Hepatocyte (in vitro differentiated cells): Measurements from ENCODE around the gene CAMK2N2. TPM values are rescaled to one million over a fixed set of nuclear protein-coding genes. Genes with fewer than 3 reads are reported as not detected.

Source experiments
- DNase-seq: peaks from one replicate; pipeline ENCODE4 v3.0.0-alpha.2; 2016; ENCODE audit warnings: low spot score
- H2AFZ ChIP-seq: fragments of 200-600 bp; sonication (generic); 2 replicates; pipeline ENCODE4 v1.6.0; 2016; ENCODE audit warnings: antibody characterized with exemption, mild to moderate bottlenecking
- H3K27ac ChIP-seq: fragments of 200-600 bp; sonication (generic); 2 replicates; pipeline ENCODE4 v1.5.1; 2016; ENCODE audit warnings: mild to moderate bottlenecking
- H3K27me3 ChIP-seq: fragments of 200-600 bp; sonication (generic); 2 replicates; pipeline ENCODE4 v1.6.1; 2016
- H3K36me3 ChIP-seq: fragments of 200-600 bp; sonication (generic); replicated peaks from 2 replicates; pipeline ENCODE4 v1.5.1; 2016; ENCODE audit warnings: low read depth; ENCODE audit not compliant: insufficient read depth
- H3K4me1 ChIP-seq: fragments of 200-600 bp; sonication (generic); 2 replicates; pipeline ENCODE4 v1.5.1; 2016; ENCODE audit warnings: mild to moderate bottlenecking, moderate library complexity; ENCODE audit not compliant: insufficient read depth
- H3K4me2 ChIP-seq: fragments of 200-600 bp; sonication (generic); 2 replicates; pipeline ENCODE4 v1.6.0; 2016
- H3K4me3 ChIP-seq: fragments of 200-600 bp; sonication (generic); 2 replicates; pipeline ENCODE4 v1.5.1; 2016; ENCODE audit warnings: mild to moderate bottlenecking
- H3K79me2 ChIP-seq: fragments of 200-600 bp; sonication (generic); 2 replicates; pipeline ENCODE4 v1.6.0; 2017; ENCODE audit warnings: mild to moderate bottlenecking
- H3K9me2 ChIP-seq: fragments of 200-600 bp; sonication (generic); replicated peaks from 2 replicates; pipeline ENCODE4 v1.6.0; 2017; ENCODE audit warnings: mild to moderate bottlenecking; ENCODE audit not compliant: insufficient read depth
- H3K9me3 ChIP-seq: fragments of 200-600 bp; sonication (generic); 2 replicates; pipeline ENCODE4 v1.5.1; 2016; ENCODE audit warnings: low read depth, mild to moderate bottlenecking
- H4K20me1 ChIP-seq: fragments of 200-600 bp; sonication (generic); 2 replicates; pipeline ENCODE4 v1.6.0; 2016; ENCODE audit warnings: mild to moderate bottlenecking; ENCODE audit not compliant: insufficient read depth, poor library complexity, severe bottlenecking
- CTCF ChIP-seq: fragments of 200-600 bp; sonication (generic); IDR thresholded peaks from 2 replicates; pipeline ENCODE4 v1.5.1; 2016; ENCODE audit warnings: antibody characterized with exemption, mild to moderate bottlenecking; ENCODE audit not compliant: poor library complexity
- EZH2 ChIP-seq: fragments of 200-600 bp; sonication (generic); IDR thresholded peaks from 2 replicates; pipeline ENCODE4 v1.6.1; 2016; ENCODE audit warnings: antibody characterized with exemption, mild to moderate bottlenecking, borderline replicate concordance
- EZH2phosphoT487 ChIP-seq: fragments of 200-600 bp; sonication (generic); IDR thresholded peaks from one replicate; pipeline ENCODE4 v1.6.1; 2018; ENCODE audit warnings: antibody characterized with exemption, mild to moderate bottlenecking, low read depth, moderate library complexity; ENCODE audit not compliant: unreplicated experiment, severe bottlenecking
- WGBS: methylation state at CpG from one replicate; pipeline ENCODE4 v1.1.6; 2016; ENCODE audit warnings: low lambda C conversion rate; ENCODE audit errors: missing lambda C conversion rate; 5-methylcytosine and 5-hydroxymethylcytosine counted together
- polyA plus RNA-seq: library from polyadenylated mRNA; unstranded; fragments of >200 nt; fragmentation: Nextera tagmentation; extraction: Ambion mirVana; gene quantifications from 2 replicates; pipeline ENCODE4 v1.2.1, GENCODE V29; 2016
- total RNA-seq: library from RNA; depleted of rRNA; stranded (reverse); fragments of >200 nt; gene quantifications from 2 replicates; pipeline ENCODE4 v1.2.3, GENCODE V29; 2014

The CAMK2N2 gene
- total and polyA plus RNA-seq, 2 experiments from 2014 or later, result 0.11 TPM; not detected in 1

- Histone ChIP-seq H3K4me3 (no peak overlapping the region), H3K4me1 (no peaks in the 10 kb centered on the region), H3K27ac (no peak overlapping the region), H3K9me2 (no peaks in the 10 kb centered on the region), H3K9me3 (no peaks in the 10 kb centered on the region), H4K20me1 (no peaks in the 10 kb centered on the region), H3K36me3 (no peaks in the 10 kb centered on the region), H3K79me2 (no peaks in the 10 kb centered on the region), H3K4me2 (no peak overlapping the region), H3K27me3 (no peaks in the 10 kb centered on the region), H2AFZ (no peak overlapping the region)
- no peak for TF ChIP-seq EZH2
- TF ChIP-seq CTCF, result no peak
- no peak for TF ChIP-seq EZH2phosphoT487
- 83% methylated on average over 6 of the region's 7 CpGs for WGBS
- no peak for DNase-seq
Observed at GRCh38 chr3:184239708-184240107, 21.6 kb downstream of the CAMK2N2 start.

GRCh38 chr3:184239221-184239620 is 22.1 kb downstream of the CAMK2N2 start:
- Histone ChIP-seq H3K9me3 (no peaks in the 10 kb centered on the region), H3K36me3 (no peaks in the 10 kb centered on the region), H3K4me2 (no peak overlapping the region), H3K27me3 (no peaks in the 10 kb centered on the region), H3K4me1 (no peaks in the 10 kb centered on the region), H3K9me2 (no peaks in the 10 kb centered on the region), H3K79me2 (no peaks in the 10 kb centered on the region), H3K4me3 (no peak overlapping the region), H2AFZ (no peak overlapping the region), H3K27ac (no peak overlapping the region), H4K20me1 (no peaks in the 10 kb centered on the region)
- 95% methylated on average over 8 of the region's 8 CpGs for WGBS
- no peak for DNase-seq
- no peak for TF ChIP-seq EZH2phosphoT487
- TF ChIP-seq EZH2, result no peak
- no peak for TF ChIP-seq CTCF

- WGBS, result 86% methylated on average over 13 of the region's 13 CpGs
- H3K27me3 ChIP-seq, result no peaks in the 10 kb centered on the region
- TF ChIP-seq EZH2phosphoT487 (no peak), CTCF (no peak), EZH2 (no peak)
Observed at GRCh38 chr3:184238246-184238818, 23.0 kb downstream of the CAMK2N2 start.

More at GRCh38 chr3:184238246-184238818, 23.0 kb downstream of the CAMK2N2 start:
- Histone ChIP-seq H3K9me2 (no peaks in the 10 kb centered on the region), H3K79me2 (no peaks in the 10 kb centered on the region), H3K9me3 (no peaks in the 10 kb centered on the region), H3K4me3 (no peak overlapping the region), H3K4me2 (no peak overlapping the region), H3K4me1 (no peaks in the 10 kb centered on the region), H4K20me1 (no peaks in the 10 kb centered on the region), H3K27ac (no peak overlapping the region), H2AFZ (no peak overlapping the region), H3K36me3 (no peaks in the 10 kb centered on the region)
- DNase-seq, result no peak
